OCI-M2 (cell line): Measurements from ENCODE around the gene C6orf15.

Experiments
- DNase-seq: peaks from one replicate; lab custom pipeline; 2025; ENCODE audit not compliant: unreplicated experiment; lab: John Stamatoyannopoulos, UW

Gene C6orf15

DNA sequence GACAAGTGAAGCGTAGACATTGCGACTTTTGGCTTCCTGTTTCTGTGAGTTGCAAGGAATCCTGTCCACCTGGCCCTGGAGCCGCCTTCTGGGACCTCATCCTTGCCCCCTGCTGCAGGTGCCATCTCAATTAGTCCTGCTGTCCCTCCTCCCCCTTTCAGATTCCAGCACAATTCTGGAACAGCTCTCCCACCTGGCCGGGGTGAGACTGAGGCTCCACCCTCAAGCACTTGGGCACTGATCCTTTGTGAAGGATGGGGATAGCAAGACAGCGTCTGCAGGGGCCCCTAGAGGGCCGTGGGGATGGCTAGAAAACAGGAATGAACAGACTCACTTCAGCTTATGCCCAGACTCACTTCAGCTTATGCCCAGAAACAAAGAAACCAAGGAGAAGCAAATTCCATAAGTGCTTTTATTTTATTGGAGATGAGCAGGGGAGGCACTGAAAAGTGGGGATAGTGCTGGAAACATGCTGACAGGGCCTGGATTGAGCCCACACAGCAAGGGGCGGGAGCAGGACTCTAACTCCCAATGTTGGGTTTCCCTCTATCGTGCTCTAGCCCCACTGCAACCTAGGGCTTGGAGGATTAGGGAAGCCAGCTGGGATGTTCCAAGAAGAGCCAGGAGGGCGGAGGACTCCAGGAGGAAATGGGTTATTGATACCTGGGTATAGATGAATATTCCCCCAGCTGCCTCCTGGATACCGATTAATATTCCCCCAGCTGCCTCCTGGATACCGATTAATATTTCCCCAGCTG, 1.4 kb downstream of the C6orf15 start:
- DNase-seq: no peak

GRCh38 chr6:31107052-31107451, 5.3 kb downstream of the C6orf15 start:
- no peak for DNase-seq

GRCh38 chr6:31103136-31103535, 9.2 kb downstream of the C6orf15 start:
- DNase-seq: no peak

- no peak for DNase-seq
Measured at GRCh38 chr6:31098449-31098938, 13.9 kb downstream of the C6orf15 start.

DNA sequence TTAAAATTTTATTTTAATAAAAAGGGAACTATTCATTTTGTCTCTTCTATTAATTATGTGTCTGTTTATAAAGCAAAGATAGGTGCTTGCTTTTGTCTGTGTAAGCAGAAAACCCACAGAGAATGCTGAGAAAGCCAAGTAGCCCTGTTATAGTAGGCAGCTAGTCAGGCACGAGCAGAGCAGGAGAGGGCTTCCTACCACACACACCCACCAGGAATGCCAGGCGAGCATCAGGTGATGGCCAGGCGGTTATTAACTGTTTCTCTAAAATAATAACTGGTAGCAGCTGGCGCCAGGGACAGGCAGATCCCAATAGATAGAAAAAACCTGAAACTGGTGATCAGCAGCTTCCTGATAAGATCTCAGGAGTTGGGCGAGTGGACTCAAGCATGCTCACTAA, 15.7 kb downstream of the C6orf15 start:
- DNase-seq: no peak

DNA sequence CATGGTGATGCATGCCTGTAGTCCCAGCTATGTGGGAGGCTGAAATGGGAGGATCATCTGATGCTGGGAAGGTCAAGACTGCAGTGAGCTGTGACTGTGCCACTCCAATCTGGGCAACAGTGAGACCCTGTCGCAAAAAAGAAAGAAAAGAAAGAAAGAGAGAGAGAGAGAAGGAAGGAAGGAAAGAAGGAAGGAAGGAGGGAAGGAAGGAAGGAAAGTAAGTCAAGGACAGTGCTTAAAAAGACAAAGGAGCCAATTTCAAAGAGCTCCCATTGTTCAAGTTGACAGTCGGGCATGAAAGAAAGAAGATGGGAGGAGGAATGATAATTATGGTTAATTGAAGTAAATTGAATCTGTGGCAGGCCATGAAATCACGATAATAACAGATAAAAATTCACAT, 16.2 kb downstream of the C6orf15 start:
- no peak for DNase-seq

GRCh38 chr6:31094389-31094881, 17.9 kb downstream of the C6orf15 start:
- DNase-seq: no peak

DNA sequence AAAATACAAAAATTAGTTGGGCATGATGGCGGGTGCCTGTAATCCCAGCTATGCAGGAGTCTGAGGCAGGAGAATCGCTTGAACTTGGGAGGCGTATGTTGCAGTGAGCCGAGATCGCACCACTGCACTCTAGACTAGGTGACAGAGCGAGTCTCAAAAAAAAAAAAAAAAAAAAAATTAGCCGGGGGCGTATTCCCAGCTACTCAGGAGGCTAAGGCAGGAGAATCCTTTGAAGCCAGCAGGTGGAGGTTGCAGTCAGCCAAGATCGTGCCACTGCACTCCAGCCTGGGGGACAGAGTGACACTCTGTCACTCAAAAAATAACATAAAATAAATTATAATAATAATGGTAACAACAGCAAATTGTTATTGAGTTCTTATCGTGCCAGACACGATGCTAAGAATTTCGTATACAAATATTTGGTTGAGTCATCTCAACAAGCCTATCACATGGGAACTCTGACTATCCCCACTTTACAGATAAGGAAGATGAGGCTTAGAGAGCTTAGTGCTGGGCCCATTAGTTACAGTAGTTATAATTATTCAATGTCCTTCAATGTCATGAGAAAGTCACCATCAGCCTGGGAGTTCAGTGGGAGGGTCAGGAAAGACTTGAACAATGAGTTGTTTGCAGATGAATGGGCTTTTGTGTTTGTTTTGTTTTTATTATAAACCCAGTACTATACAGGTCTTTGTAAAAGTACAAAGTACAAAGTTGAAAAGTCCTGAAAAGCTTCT, 19.4 kb downstream of the C6orf15 start:
- no peak for DNase-seq

- no peak for DNase-seq
Measured at GRCh38 chr6:31092238-31092637, 20.1 kb downstream of the C6orf15 start.

- no peak for DNase-seq
Measured at GRCh38 chr6:31091680-31092079, 20.7 kb downstream of the C6orf15 start.

DNA sequence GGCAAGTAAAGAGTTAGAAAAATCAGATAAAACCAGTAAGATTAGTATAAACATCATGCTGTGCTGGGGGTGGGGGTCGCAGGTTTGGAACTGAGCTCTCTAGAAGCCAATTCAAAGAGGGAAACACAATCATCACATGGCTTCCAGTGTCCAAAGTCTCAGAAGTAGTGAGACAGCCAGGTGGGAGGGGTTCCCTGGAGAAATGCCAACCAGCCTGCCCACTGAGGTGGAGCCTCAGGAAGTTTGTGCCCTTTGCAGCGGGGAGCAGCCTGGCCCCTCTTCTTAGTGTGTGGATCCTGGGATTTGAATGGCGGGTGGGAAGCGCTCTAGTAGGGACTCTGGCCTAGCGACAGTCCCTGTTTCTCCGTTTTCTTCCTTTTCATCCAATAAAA, 21.4 kb downstream of the C6orf15 start:
- no peak for DNase-seq

GRCh38 chr6:31090275-31090972, 22.0 kb downstream of the C6orf15 start:
- DNase-seq: no peak

DNA sequence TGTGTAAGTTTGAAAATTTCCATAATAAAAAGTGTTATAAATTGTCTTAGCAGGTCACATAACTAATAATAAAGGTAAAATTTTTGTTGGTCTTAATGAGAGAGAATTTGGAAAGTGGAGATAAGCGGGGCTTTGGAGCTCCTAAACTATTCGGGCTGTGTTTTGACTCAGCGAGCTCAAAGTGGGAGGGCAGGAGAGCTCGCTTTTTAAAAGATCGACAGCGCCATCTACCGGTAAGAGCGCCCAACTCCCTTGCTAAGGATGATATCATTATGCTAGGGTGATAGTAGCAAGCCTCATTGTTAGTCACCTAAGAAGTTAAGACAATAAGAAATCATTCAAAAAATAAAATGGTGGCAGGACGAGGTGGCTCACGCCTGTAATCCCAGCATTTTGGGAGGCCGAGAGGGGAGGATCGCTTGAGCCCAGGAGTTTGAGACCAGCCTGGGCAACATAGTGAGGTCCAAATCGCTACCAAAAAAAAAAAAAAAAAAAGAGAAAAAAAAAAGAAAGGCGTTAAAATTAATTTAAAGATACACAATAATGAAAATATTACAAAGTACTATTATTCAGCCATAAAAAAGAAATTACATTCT, 24.8 kb downstream of the C6orf15 start:
- DNase-seq: peak; percentile 91

DNA sequence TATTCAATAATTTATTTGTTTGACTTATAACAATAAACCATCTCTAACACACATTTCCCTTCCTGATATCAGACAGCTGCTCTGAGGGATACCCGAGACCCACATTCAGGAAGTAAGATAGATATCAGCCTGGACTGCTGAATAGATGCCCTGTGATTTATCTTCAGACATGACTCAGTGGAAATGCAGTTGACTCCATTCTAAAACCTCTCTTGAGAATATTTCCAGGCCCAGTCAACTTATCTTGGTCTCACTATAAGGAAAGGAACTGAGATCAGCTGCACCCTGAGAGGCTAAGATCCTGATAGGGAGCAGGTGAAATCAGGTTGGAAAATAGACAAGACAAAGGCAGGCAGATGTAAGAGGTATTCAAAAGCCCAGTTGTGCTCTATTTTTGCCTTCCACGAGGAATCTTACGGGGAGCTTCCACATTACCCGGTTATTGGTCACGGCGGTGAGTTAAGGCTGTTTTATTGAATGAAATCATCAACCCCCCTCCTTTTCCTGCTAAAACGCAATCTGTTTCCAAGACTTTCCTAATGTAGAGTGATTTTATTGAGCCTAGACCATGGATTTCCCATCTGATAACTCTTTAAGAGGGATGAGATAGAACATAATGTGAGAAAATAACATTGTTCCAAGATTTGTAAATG, 25.5 kb downstream of the C6orf15 start:
- DNase-seq: no peak

DNA sequence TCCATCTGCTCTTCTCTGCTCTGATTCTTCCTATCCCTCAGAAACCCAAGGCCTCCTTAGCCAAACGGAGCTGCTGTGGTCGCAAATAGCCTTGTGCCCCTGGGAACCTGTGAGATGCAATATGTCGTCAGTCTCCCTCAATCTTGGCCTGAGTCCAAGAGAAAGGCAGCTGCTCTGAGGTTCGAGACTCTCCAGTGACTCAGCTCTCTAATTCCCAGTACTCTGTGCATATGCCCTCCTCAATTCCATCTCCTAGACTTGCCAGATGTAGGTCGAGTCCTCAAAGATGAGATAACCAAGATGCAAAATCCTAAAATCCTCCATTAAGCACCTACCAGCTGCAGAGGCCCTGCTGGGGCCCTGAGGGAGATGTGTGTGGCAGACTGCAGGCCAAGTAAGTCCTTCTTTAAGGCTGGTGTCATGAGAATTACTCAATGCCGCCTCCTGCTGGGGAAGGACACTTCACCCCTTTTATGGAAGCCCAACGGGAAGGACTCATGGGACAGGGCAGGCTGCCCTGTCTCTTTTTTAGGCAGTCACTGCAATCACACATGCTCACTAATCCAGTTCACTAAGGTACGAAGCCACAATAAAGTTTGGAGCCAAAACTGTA, 28.5 kb downstream of the C6orf15 start:
- DNase-seq: no peak

- no peak for DNase-seq
Measured at GRCh38 chr6:31081872-31082271, 30.5 kb downstream of the C6orf15 start.

GRCh38 chr6:31079656-31080261, 32.6 kb downstream of the C6orf15 start:
- no peak for DNase-seq

- no peak for DNase-seq
Measured at GRCh38 chr6:31076611-31077010, 35.8 kb downstream of the C6orf15 start.

DNA sequence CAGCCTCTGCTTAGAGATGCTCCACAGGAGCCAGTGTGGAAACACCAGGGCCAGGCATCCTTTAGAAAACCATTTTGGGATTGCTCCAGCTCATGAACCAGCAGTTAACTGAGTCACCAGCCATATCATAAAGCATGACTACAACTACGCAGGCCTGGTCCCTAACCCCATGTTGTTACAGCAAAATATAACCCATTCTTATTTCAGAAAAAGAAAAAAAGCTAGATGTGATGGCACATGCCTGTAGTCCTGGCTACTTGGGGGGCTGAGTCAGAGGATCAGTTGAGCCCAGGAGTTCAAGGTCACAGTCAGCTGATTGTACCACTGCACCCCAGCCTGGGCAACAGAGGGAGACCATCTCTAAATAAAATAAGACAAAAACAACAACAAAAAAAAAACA, 36.8 kb downstream of the C6orf15 start:
- DNase-seq: no peak

- DNase-seq: no peak
Measured at GRCh38 chr6:31074401-31074800, 38.0 kb downstream of the C6orf15 start.
